ENCODE measurements around the gene CSK. TPM values are rescaled to one million over a fixed set of nuclear protein-coding genes. Genes with fewer than 3 reads are reported as not detected.

CSK gene
- total RNA-seq, 1 experiment from 2014 or later, result 49.2 TPM

- no peak for DNase-seq
- H3K4me2 ChIP-seq (ENCODE audit: insufficient read depth, insufficient read length, low read length), result no peak overlapping the region
- H3T11ph ChIP-seq (ENCODE audit: low read length), result no peak overlapping the region
- no peak overlapping the region for H4K5ac ChIP-seq (ENCODE audit: insufficient read length, low read depth, low read length)
- no peak overlapping the region for H3K9ac ChIP-seq (ENCODE audit: extremely low read depth, insufficient read length, low read length)
- no peaks in the 10 kb centered on the region for H3K27me3 ChIP-seq (ENCODE audit: insufficient read depth, low read length)
- H4K20me1 ChIP-seq (ENCODE audit: control insufficient read depth, insufficient read depth, insufficient read length), result no peaks in the 10 kb centered on the region
- no peak overlapping the region for H3K56ac ChIP-seq (ENCODE audit: insufficient read length, low read depth, low read length)
- H2BK15ac ChIP-seq (ENCODE audit: low read depth, low read length), result no peak overlapping the region
- no peak for TF ChIP-seq CTCF (conservative IDR thresholded peaks at IDR 0.05)
- H4K91ac ChIP-seq (ENCODE audit: insufficient read length, low read depth, low read length), result no peak overlapping the region
- H2BK12ac ChIP-seq (ENCODE audit: insufficient read length, low read depth, low read length), result no peak overlapping the region
- Mint-ChIP-seq H3K27ac (peak overlapping the region in 1 of 3 experiments; percentile 90; a peak in 2 of 7 replicates), H3K9me3 (no peaks in the 10 kb centered on the region), H3K4me3 (no peak overlapping the region; a peak in 1 of 5 replicates), H3K36me3 (ENCODE audit: insufficient read depth in 1 of 3, low read depth in 3 of 3) (peaks cover 9 to 16% (median 15%) of the 10 kb centered on the region in 3 experiments; a peak in 5 of 7 replicates), H3K4me1 (peaks cover 9 to 16% of the 10 kb centered on the region in 2 experiments), H3K27me3 (ENCODE audit: low read depth) (0 out of 2 replicates have a peak, but pooled peaks cover 2% of the 10 kb centered on the region)
- H2BK20ac ChIP-seq (ENCODE audit: low read depth, low read length, poor library complexity, severe bottlenecking), result no peak overlapping the region
- H3K23ac ChIP-seq (ENCODE audit: insufficient read length, low read depth, low read length), result no peak overlapping the region
- no CpG with 5 or more reads among the region's 5 CpGs for WGBS (ENCODE audit: extremely low coverage, insufficient read length, low lambda C conversion rate)
- H3K23me2 ChIP-seq (ENCODE audit: insufficient read length, low read depth, low read length, poor library complexity, severe bottlenecking), result no peaks in the 10 kb centered on the region
- H3K14ac ChIP-seq (ENCODE audit: insufficient read depth, low read length), result no peak overlapping the region
- no peak overlapping the region for H2BK120ac ChIP-seq (ENCODE audit: low read depth, low read length, poor library complexity, severe bottlenecking)
- no peak overlapping the region for H3K4ac ChIP-seq (ENCODE audit: low read depth, low read length)
- H3K27ac ChIP-seq (ENCODE audit: insufficient read length, low read depth, low read length), result no peak overlapping the region
- H3K4me1 ChIP-seq (ENCODE audit: insufficient read depth, low read length), result no peaks in the 10 kb centered on the region
- H3K18ac ChIP-seq (ENCODE audit: insufficient read length, low read depth, low read length), result no peak overlapping the region
- no peaks in the 10 kb centered on the region for H3K79me2 ChIP-seq (ENCODE audit: insufficient read depth, low read length)
- H3K79me1 ChIP-seq (ENCODE audit: insufficient read depth, low read depth, low read length, poor library complexity, severe bottlenecking), result no peaks in the 10 kb centered on the region
- H4K8ac ChIP-seq (replicated peaks; ENCODE audit: insufficient read length, low read depth, low read length), result no peak overlapping the region
- no peak overlapping the region for H2AK5ac ChIP-seq (ENCODE audit: insufficient read length, low read length)
- H2AFZ ChIP-seq (ENCODE audit: low read length), result no peak overlapping the region
- H2BK5ac ChIP-seq (ENCODE audit: insufficient read length, low read length), result no peak overlapping the region
- no peaks in the 10 kb centered on the region for H3K9me3 ChIP-seq (ENCODE audit: control insufficient read depth, low read depth, low read length)
These were observed 25.4 kb downstream of the CSK start for GRCh38 chr15:74807282-74807681.

Data from H9 (cell line).